Measurements from ENCODE around the gene TTC28. TPM values are rescaled to one million over a fixed set of nuclear protein-coding genes. Genes with fewer than 3 reads are reported as not detected.
"Not testable (repeated sequence)": the region's sequence is repeated elsewhere in the genome, so short reads cannot be mapped to it uniquely, and the experiment has no call there.

Gene TTC28
- polyA plus RNA-seq, 1 donor from 2014 or later, result 14.8 TPM

GRCh38 chr22:28198692-28199091 lies 480.9 kb downstream of the TTC28 start:
- Histone ChIP-seq H3K27ac (ENCODE audit: low read length) (no peak overlapping the region), H3K9me2 (ENCODE audit: insufficient read depth, low read length) (no peaks in the 10 kb centered on the region), H2AFZ (ENCODE audit: low read depth, low read length) (no peak overlapping the region), H3K4me3 (ENCODE audit: low read length) (no peak overlapping the region), H3K9me3 (ENCODE audit: low read length) (no peaks in the 10 kb centered on the region), H4K20me1 (ENCODE audit: insufficient read depth) (no peaks in the 10 kb centered on the region), H3K9ac (ENCODE audit: low read length) (no peak overlapping the region), H3K36me3 (ENCODE audit: insufficient read depth, low read length) (no peaks in the 10 kb centered on the region), H3F3A (ENCODE audit: insufficient read depth, low read length, poor library complexity, severe bottlenecking) (no peaks in the 10 kb centered on the region), H3K27me3 (ENCODE audit: insufficient read depth, low read depth, low read length) (no peaks in the 10 kb centered on the region), H3K4me2 (ENCODE audit: low read length) (no peak overlapping the region), H3K79me2 (replicated peaks; ENCODE audit: insufficient read depth, low read length) (peaks cover 2% of the 10 kb centered on the region)
- TF ChIP-seq EP300 (conservative IDR thresholded peaks at IDR 0.05; ENCODE audit: poor library complexity, severe bottlenecking), result no peak
- no peak for TF ChIP-seq RAD21 (conservative IDR thresholded peaks at IDR 0.05)
- TF ChIP-seq POLR2AphosphoS5 (IDR thresholded peaks at IDR 0.05), result no peak
- no peak for TF ChIP-seq REST (IDR thresholded peaks at IDR 0.05; ENCODE audit: borderline replicate concordance)
- TF ChIP-seq CTCF (IDR thresholded peaks at IDR 0.05; ENCODE audit: poor library complexity, severe bottlenecking), result no peak
- no peak for TF ChIP-seq SMC3 (conservative IDR thresholded peaks at IDR 0.05; ENCODE audit: poor library complexity)
- no peak for TF ChIP-seq MXI1 (conservative IDR thresholded peaks at IDR 0.05; ENCODE audit: poor library complexity, severe bottlenecking)
- no peak for TF ChIP-seq EZH2 (IDR thresholded peaks at IDR 0.05; ENCODE audit: borderline replicate concordance, insufficient read depth, low read length, poor library complexity, severe bottlenecking)
- TF ChIP-seq TAF1 (IDR thresholded peaks at IDR 0.05; ENCODE audit: low read depth), result no peak

- not testable (repeated sequence) for H3F3A ChIP-seq (ENCODE audit: insufficient read depth, low read length, poor library complexity, severe bottlenecking); H2AFZ ChIP-seq (ENCODE audit: low read depth, low read length); H3K9me2 ChIP-seq (ENCODE audit: insufficient read depth, low read length); H3K4me2 ChIP-seq (ENCODE audit: low read length); H3K9ac ChIP-seq (ENCODE audit: low read length); H3K27ac ChIP-seq (ENCODE audit: low read length); H3K4me3 ChIP-seq (ENCODE audit: low read length); H3K9me3 ChIP-seq (ENCODE audit: low read length); H3K79me2 ChIP-seq (replicated peaks; ENCODE audit: insufficient read depth, low read length); H3K27me3 ChIP-seq (ENCODE audit: insufficient read depth, low read depth, low read length); H4K20me1 ChIP-seq (ENCODE audit: insufficient read depth); H3K36me3 ChIP-seq (ENCODE audit: insufficient read depth, low read length)
These were observed 488.1 kb downstream of the TTC28 start for GRCh38 chr22:28191571-28191970.

All from neural cell (in vitro differentiated cells).